GM12874 (cell line): ENCODE results near the gene MARK4.

Experiments
- CTCF ChIP-seq: IDR thresholded peaks from 2 replicates; pipeline ENCODE4 v1.5.1; 2011; ENCODE audit warnings: low read depth, mild to moderate bottlenecking, control low read depth, low read length, moderate library complexity; ENCODE audit not compliant: insufficient read depth

Gene MARK4

DNA sequence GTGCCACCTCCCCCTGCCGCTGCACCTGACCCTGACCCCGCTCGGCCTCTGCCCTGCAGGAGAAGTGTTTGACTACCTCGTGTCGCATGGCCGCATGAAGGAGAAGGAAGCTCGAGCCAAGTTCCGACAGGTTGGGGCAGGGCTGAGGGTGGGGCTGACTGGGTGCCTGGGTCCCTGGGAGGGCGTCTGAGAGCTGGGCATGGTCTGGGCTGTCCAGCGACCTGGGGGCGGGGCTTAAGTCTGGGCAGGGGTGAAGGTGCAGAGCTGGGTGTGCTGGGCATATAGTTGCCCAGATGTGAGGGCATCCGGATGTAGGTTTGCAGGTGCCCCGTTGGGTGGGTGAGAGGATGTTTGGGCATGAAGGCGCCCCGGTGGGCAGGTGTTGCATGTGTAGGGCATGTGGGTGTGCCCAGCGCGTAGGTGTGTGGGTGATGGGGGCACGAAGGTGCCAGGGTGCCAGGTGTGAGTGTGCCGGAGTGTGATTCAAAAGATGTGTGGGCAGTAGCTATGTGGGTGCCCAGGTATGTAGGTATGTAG lies 13.8 kb downstream of the MARK4 start:
- no peak for TF ChIP-seq CTCF

GRCh38 chr19:45265375-45265774 lies 14.3 kb downstream of the MARK4 start:
- no peak for TF ChIP-seq CTCF

DNA sequence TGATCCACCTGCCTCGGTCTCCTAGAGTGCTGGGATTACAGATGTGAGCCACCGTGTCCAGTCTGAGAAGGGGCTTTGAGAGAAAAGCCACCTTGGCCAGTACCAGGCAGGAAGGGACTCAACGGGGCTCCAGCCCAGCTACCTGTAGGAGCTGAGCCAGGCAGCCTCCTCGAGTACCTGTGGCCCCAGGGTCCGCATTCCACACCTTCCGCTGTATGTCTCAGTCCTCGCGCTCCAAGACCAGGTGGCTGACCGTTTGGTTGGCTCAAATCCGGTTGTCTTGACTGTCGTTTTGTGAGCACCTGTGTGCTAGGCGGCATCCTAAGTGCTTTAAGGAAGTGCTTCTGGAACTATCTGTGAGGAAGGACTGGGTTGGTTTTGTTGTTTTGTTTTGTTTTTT lies 16.2 kb downstream of the MARK4 start:
- no peak for TF ChIP-seq CTCF

GRCh38 chr19:45271098-45271734 lies 20.1 kb downstream of the MARK4 start:
- TF ChIP-seq CTCF = no peak

- TF ChIP-seq CTCF = no peak
Observed at GRCh38 chr19:45271735-45272108, 20.7 kb downstream of the MARK4 start.

- TF ChIP-seq CTCF = no peak
Observed at GRCh38 chr19:45273521-45273855, 22.4 kb downstream of the MARK4 start.

GRCh38 chr19:45275370-45275971 lies 24.4 kb downstream of the MARK4 start:
- TF ChIP-seq CTCF = no peak
